ENCODE results near the gene TMEM53.
A peak's percentile ranks its signal among the peaks of the same experiment; 100 is the strongest.

TMEM53 gene

DNA sequence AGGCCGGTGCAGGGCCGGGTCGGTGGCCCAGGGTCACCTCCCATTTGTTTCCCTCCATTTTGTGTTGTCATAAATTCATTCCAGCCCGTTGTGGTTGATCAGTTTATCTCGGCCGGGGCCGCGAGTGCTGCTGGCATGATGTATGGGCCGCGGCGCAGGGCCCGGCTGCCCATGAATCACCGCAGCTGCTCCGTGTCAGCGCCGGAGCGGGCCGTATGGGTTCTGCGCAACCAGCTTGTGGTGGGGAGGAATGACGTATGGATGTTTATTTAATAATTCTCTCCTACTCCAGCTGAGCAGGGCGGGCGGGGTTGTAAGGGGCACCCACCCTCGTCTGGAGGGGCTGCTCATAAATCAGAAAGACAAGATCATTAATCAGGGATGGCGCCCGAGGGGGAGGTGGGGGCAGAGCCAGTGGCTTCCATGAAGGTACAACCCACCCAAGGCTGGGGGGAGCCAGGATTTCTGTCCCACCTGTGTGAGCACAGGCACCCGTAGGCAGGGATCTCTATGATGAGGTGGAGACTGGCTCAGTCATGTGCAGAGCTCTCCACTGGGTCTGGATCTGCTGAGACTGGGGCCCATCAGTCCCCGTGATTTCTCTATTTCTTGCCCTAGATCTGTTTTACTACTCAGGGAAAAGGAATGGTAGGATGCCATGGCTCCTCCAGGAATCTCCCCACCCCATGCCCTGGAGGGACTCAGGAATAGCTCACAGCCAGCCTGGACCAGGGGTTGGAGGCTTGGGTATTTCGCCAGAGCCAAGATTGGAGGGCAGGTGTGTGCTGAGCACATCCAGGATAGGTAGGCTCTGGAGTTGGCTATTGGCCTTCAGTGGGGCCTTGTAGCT, 27.8 kb downstream of the TMEM53 start:
- DNase-seq (ENCODE audit: low spot score) = no peak

DNA sequence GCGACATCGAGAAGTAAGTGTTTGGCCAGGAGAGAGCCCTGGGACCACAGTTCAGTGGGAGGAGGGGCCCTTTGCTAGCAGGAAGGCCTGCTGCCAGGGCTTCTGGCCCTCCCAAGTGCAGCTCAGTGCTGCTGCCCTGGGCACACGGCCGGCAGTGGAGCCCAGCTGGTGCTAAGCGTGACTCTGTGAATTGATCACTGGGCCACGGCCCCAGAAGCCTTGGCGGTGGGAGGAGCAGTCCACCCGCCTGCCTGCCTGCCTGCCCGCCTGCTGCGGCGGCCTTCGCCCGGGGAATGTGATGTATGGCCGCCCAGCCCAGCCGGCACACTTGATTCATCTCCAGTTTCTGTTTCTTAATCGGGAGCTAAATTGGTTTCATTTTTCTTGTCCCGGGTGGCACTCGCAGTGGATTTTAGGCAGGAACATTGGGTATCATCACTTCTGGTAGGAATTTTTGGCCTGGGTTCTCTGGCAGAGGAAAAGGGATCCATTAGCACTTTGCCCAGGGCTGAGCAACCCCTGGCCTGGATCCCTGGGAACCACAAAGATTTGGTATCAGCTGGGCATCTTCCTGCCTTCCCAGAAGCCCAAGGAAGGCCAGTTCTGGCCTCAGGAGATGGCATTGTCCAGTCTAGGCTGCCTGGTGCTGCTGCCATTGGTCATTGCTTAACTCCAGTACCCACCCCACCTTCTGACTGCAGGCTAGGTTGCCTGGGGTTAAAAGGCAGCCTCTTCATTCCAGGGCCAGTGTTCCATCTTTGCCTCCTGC, 28.6 kb downstream of the TMEM53 start:
- DNase-seq (ENCODE audit: low spot score) = no peak

DNA sequence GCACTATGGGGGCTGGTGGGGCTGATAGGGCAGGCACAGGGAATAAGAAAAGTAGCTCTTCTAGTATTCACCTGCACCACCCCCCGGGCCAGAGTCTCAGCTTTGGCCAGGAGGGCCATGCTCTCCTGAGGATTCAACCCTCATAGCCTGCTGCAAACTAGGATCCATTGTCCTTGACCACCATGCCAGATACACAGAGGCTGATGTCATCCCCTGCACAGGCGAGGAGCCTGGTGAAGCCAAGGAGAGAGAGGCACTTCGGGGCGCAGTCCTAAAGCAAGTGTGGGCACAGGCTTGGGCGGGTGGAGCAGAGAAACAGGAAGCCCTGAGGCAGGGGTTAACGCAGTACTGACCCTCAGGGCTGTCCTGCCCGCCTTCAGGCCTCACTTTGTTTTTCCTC, 29.5 kb downstream of the TMEM53 start:
- DNase-seq (ENCODE audit: low spot score) = no peak

DNA sequence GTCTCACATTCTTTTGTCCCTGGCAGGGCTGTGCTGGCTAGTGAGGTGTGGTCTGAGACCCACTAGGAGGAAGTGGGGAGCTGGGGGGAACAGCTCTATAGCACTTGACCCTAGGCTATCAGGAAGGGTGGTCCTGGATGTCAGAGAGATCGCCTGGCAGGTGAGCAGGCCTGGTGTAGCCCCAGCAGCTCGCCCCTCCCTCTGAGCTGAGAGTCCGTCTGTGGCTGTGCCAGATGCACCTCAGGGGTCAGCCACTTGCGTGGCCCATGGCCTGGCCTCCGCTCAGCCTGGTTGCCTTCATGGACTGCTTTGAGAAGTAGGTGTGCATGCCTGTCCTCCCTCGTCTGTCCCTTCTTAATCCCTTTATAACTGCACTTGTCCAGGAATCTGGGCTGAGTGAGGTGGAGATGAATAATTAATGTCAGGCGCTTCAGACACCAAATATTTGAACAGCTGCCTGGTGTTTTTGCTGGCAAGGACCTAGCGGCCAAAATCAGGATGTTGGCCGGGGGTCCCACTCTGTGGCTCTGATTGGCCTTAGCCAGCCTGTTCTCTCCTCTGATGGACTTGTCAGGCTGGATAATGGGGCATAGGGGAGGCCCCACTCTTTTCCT, 30.5 kb downstream of the TMEM53 start:
- no peak for DNase-seq (ENCODE audit: low spot score)

DNA sequence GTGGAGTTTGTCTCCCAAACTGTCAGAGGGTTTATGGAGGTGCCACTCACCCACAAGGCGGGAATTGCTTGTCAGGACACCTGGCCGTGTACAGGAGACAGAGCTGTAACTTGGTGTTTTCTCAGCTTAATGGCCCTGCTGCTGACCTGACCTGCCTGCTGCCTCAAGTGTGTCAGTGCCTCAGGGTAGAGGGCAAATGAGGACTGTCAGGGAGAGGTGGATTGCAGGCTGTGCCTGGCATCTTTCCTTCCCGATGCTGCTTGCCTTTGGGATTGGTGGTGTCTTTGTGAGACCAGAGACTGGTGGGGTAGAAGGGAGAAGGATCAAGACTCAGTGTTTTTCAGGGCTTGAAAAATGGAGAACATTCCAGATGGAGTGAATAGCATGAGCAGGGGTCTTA, 31.4 kb downstream of the TMEM53 start:
- DNase-seq (ENCODE audit: low spot score) = no peak

DNA sequence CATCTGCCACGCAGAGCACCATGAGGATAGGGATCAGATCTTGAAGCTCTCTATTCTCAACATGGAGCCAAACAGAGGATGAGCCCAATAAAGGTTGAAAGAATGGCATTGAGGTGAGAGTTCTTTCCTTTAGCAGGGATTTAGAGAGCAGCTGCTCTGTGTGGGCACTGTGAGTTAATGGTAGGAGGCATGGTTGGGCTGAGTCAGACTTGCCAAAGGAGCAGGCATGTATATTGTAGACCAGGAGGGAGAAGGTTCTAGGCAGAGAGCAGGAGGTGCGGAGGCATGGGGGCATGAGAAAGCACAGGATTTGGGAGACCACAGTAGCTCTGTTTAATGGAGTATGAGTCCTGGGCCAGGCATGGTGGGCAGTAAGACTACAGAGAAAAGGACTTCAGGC, 32.0 kb downstream of the TMEM53 start:
- DNase-seq (ENCODE audit: low spot score) = no peak

DNA sequence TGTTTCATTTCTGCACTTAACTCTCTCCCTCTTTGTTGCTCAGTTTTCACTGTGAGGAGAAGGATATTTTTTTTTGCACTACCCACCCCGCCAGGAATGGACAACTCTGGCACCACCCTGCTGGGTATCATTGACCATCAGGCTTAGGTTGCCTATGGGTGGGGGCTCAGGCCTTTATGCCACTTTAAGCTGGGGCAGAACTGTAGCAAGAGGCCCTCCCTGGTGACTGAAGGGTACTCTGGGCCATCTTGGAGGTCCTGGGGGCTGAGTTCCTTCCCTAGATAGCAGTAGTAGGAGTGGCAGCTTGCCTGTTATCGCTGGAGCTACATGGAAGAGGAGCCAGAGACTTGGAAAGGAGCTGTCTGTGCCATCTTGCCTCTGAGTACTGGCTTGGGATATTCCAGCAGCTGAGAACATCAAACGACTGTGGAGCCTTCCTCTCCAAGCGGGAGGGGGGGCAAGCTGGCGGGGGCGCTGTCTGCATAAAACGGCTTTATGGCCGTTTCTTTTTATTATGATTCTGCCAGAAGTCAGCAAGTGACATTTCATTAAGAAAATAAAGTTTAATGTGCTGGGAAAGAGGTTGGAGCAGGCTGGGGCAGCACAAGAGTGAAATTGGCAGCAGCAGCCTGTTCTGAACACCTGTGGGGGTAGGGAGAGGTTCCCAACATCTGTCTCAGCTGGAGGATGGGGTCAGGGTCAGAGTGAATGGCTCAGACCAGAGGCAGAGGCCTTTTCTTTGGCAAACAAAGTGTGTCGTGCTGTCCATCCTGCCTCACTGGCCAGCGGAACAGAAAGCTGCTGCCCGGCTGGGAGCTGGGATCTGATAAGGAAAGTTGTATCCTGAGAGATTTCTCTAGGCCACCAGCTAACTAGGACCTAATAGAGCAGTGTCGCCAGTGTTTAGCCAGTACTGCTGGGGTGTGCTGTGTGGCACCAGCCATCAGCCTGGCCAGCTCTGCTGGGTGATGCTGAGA, 32.9 kb downstream of the TMEM53 start:
- no peak for DNase-seq (ENCODE audit: low spot score)

DNA sequence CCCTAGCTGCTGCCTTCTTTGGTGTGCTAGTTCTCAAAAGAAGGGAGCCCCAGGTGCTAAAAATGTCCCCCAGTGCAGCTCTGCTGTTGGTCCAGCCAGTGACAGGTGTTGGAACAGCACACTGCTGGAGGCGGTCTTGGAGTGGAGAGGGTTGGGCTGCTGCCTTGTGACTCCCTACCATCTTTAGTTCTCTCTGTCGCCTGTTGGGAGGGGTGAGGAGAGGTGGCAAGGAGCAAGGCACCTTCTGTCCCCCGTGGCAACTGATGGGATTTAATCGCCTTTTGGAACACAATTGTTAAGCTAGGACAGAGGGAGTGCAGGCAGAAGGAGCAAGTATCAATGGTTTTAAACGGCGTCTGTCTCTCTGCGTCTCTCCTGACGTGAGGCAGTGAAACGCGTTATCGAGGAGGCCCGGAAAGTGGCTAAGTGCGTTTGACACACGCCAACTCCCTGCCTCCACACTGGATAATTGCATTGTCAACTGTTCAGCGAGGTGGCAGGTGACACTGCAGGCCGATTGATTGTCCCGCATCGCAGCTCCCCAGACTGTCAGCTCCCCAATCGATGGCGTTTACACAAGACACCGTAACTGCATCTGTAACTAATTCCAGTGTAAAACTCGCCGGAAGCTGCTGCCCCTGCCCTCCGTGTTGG, 34.0 kb downstream of the TMEM53 start:
- peak; percentile 80 for DNase-seq (ENCODE audit: low spot score)

DNA sequence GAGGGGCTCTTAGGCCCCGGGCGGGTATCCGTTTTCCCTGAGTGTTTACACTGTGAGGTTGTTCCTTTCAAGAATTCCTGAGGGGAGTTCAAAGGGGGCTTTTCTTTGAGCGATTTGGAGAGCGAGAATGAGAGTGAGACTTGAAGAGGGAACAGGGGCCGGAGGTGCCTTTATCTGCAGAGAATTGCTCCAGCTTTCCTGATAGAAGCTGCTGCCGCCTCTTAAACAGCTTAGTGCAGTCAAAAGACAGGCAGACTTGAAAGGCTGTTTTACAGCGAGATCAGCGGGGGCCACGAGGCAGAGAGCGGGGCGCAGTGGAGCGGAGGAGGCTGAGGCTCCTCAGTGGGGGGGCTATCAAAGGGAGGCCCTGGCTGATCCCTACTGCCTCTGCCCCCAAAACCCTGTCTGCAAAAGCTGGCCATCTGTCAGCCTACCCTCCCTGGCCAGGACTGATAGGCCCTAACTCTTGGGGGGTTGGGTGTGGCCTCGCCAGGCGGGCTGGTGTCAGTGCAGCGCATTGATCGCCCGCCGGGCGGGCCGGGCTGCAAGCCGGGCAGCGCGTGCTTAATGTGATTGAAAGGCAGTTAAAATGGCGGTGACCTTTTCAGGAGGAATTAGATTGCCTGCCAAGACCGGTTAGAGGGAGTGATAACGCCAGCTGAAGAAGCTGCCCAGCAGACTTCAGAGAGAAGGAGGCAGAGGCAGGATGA, 36.4 kb downstream of the TMEM53 start:
- no peak for DNase-seq (ENCODE audit: low spot score)

DNA sequence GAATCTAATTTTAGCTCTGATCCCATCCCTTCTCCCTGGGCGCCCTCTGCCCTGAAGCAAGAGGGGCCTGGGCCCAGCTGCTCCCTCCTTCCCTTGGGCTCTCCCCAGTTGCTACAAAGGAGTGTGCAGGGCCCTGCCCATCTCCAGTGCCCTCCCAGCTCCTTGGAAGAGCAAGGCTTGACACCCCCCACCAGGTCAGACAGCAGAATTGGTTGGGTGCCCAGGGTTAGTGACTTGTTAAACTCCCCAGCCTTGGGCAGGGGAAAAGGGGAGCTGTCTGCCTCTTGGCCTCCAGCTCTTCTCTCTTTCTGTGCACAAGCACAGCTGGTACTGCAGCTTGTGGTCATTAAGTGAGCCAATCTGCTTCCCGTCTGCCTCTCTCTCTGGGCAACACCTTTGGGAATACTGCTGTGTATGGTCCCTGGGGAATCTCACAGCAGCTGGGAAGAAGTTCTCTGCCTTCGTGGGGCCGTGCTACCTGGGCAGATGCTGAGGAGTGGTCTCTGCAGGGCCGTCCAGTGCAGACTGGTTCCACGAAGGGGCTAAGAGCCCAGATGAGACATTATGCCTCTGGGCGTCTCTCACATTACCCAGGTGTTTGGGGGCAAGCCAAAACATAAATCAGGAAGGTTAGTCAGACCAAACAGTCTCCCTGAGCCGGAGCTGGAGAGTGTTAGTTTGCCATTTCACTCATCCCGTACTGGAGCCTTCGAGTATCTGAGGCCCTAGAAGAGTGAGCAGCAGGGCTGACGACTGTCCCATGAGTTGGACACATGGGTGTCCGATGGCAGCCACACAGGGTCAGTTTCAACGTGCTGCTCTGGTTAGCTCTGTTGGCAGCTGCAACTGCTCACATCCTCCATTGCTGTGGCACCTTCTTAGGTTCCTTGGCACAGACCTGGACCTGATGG, 37.3 kb downstream of the TMEM53 start:
- DNase-seq (ENCODE audit: low spot score) = peak; percentile 76

DNA sequence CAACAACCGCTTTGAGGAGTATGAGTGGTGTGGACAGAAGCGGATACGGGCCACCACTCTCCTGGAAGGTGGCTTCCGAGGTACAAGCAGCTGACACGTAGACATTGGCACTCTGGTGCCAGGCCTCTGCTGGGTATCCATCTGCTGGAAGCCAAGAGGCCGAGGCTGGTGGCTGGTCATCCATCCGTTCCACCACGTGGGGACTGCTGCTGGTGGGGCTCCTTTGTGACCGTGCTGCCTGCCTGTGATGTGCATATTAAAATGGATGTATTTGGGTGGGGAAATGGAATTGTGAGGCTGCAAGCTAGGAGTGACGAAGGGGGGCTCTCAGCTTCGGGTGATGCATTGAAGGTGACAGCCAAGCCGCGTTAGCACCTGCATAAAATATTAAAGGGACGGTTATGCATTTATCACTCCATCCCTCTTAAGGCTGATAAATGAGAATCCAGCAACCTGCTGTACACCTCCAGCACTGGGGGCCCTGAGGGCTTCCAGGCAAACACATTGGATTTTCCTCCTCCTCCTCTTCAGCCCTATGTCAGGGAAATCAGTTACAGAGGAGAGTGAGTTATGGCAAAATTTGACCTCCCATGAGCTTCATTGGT, 38.1 kb downstream of the TMEM53 start:
- no peak for DNase-seq (ENCODE audit: low spot score)

DNA sequence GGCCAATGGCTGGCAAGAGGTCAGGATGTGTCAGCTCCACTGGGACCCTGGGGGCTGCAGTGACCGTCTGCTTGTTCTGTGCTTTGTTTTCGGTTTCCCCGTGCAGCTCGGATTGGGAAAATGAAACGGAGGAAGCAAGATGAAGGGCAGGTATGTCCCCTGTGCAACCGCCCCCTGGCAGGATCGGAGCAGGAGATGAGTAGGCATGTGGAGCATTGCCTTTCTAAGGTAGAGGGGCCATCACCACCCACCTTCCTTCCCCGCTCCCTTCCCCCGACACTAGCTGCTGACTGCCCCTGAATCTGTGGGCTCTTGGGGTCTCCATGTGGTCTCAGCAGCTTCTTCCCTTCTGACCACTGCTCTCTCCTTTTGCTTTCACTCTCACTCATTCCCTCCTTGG, 38.8 kb downstream of the TMEM53 start:
- no peak for DNase-seq (ENCODE audit: low spot score)

DNA sequence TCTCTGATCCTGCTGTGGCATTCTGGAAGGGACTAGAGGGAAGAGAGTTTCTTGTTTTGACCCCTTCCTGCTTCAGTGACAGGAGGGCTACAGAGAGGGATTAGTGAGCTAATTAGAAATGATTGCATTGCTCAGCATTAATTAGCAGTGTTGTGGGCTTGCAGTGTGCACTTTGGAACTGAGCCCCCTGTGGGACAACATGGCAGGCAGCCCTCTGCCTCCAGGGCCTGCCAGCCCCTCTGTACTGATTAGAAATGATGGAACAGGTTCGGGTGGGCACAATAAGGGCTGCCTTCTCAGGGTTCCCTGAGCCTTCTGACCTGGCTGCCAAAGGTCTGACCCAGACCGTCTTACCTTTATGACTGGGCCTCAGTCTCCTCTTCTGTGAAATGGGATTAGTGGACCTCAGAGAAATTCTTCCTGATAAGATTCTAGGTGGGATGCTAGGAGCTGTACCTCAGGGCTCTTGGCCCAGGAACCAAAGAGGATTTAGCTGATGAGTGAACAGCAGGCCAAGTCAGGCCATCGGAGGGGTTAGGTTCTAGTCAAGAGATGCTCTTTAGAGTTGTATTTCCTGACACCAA, 39.6 kb downstream of the TMEM53 start:
- no peak for DNase-seq (ENCODE audit: low spot score)

DNA sequence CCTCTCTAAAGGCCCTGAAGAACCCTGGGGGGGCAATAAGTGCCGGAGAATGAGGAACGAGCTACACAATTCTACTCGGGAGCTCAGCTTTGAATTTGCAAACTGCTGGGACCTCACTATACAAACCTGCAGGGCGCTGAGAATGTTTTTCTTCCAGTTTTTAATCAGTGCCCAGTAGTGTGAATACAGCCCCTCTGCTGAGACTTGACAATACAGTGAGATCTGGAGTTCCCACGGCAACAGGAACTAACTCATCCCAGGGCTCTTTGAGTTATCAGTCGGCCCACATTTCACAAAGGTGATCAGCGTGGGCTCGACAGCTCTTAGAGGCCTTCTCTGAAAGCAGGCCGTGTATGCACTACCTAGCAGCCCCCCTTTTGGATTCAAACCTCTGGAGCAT, 41.7 kb downstream of the TMEM53 start:
- DNase-seq (ENCODE audit: low spot score) = no peak

DNA sequence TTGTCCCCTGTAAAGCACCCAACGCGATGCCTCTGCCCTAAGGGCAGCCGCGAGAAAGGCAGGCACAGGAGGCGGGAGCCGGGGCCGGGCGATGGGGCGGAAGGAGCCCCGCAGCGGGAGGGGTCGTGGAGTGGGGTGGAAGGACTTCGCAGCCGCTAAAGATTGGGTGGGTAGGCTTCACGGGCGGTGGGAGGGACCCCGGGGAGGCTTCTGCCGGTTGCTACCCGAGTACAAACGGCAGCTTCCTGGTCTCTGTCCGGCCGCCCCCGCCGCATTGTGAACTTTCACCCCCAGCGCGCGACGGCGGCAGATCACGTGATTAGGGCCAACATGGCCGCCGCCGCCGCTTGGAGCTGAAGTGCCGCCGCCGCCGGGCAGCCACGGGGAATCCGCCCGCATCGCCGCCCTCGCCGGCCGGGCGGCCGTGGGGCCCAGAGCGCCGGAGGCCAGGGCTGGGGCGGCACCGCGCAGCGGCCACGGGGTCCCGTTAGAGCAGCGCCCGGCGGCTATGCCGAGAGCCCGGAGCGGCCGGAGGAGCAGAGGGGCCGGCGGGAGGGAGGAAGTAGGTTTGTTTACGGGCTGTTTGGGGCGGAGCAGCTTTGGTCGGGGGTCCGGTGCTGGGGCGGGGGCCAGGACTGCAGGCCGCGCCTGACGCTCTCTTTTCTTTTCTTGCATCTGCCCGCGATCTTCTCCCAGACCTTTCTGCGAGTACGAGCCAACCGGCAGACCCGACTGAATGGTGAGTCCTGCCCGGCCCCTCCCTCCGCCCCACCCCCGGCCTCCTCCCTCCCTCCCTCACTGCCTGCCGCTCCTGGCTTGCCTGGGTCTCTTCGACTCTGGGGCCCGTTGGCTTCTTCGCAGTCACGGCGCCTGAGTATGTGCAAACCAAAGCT, 42.4 kb downstream of the TMEM53 start:
- DNase-seq (ENCODE audit: low spot score) = peak; percentile 88

DNA sequence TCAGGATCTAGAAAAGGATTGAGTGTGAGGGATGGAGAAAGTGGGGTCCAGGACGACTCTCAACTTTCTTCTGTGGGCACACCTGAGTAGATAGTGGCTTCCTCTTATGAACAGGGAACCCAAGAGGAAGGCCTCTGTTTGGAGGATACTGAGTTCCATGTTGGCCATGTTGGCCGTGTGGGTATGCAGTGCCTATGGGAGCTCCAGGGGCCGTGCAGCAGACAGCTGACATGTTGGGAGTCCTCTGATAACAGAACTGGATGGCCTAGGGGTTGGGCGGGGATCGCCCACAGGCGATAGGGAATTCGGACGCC, 43.0 kb downstream of the TMEM53 start:
- DNase-seq (ENCODE audit: low spot score) = no peak

DNA sequence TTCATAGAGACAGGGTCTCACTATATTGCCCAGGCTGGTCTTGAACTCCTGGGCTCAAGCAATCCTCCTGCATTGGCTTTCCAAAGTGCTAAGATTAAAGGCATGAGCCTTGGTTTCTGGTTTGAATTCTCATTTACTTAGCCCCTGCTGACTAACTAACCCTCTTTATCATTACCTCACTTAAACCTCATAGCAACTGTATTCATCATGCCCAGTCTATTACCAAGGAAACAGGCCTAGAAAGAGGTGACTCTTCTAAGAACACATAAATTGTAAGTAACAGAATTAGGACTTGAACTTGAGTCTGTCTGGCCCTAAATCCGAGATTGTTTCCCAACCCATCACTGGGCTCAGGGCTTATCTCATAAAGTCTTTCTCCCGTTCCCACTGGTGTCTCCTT, 44.2 kb downstream of the TMEM53 start:
- no peak for DNase-seq (ENCODE audit: low spot score)
